ENCODE measurements around the gene DVL1.

DVL1 gene

DNA sequence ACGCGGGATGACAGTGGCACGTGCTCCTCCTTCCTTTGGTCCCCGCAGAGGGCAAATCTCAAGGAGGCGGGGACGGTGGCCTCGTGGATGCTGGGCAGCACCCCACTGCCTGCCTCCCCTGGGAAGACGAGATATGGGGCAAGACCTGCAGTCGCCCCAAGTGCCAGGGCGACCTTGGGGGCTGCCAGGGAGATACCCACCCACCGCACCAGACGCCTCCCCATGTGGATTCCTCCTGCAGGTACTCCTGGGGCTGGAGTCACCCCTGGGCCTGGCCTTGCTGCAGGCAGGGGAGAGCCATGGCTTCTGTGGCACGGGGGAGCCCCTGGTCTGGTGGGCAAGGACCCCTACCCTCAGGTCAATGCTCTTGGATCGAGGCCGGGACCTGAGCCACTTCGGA, 31.6 kb upstream of the DVL1 start:
- Histone ChIP-seq H3K27me3 (ENCODE audit: insufficient read depth, insufficient read length) (no peaks in the 10 kb centered on the region), H3K4me1 (ENCODE audit: insufficient read depth, insufficient read length) (no peaks in the 10 kb centered on the region), H3K9ac (ENCODE audit: insufficient read length, low read depth) (no peak overlapping the region), H3K9me3 (ENCODE audit: insufficient read depth, low read length) (no peaks in the 10 kb centered on the region), H3K4me3 (ENCODE audit: insufficient read length, low read depth) (no peak overlapping the region), H3K36me3 (ENCODE audit: insufficient read depth, insufficient read length, low read length) (peaks cover 45% of the 10 kb centered on the region)
- TF ChIP-seq SUZ12 (IDR thresholded peaks at IDR 0.05; ENCODE audit: extremely low read depth, insufficient read depth, insufficient read length) (no peak), YY1 (IDR thresholded peaks at IDR 0.05; ENCODE audit: insufficient read depth, insufficient read length) (no peak), ZNF274 (IDR thresholded peaks at IDR 0.05; ENCODE audit: low read depth, low read length) (no peak)
- DNase-seq (ENCODE audit: low read depth, low spot score): no peak

DNA sequence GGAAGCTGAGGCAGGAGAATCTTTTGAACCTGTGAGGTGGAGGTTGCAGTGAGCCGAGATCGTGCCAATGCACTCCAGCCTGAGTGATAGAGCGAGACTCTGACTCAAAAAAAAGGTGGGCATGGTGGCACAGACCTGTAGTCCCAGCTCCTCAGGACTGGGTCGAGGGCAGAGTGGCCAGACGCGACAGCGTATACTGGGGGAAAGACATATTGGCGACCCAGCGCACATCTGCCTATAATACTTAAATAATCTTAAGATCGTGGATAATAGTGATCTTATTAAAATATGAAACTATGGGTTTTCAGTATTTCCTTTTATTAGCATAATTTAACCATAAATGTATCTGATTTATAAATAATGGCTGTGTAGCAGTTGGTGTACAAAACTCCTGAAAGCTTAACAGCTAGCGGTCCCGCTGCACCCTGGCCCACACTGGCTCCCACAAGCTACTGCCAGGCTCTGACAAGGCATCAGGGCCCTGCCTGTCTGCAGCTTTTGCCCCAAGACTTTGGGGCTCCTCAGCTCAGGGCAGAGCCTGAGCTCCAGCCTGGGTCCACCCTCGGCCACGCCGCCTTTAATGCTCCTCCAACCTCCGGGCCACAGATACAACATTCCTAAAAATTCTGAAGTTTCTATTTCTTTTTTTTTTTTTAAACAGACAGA, 28.5 kb upstream of the DVL1 start:
- no peak overlapping the region for H3K9ac ChIP-seq (ENCODE audit: insufficient read length, low read depth)
- DNase-seq (ENCODE audit: low read depth, low spot score): no peak
- H3K4me1 ChIP-seq (ENCODE audit: insufficient read depth, insufficient read length): peaks cover 3% of the 10 kb centered on the region
- H3K27me3 ChIP-seq (ENCODE audit: insufficient read depth, insufficient read length): no peaks in the 10 kb centered on the region
- H3K36me3 ChIP-seq (ENCODE audit: insufficient read depth, insufficient read length, low read length): peaks cover 38% of the 10 kb centered on the region
- no peak overlapping the region for H3K4me3 ChIP-seq (ENCODE audit: insufficient read length, low read depth)
- H3K9me3 ChIP-seq (ENCODE audit: insufficient read depth, low read length): no peaks in the 10 kb centered on the region
- TF ChIP-seq YY1 (IDR thresholded peaks at IDR 0.05; ENCODE audit: insufficient read depth, insufficient read length) (no peak), ZNF274 (IDR thresholded peaks at IDR 0.05; ENCODE audit: low read depth, low read length) (no peak), SUZ12 (IDR thresholded peaks at IDR 0.05; ENCODE audit: extremely low read depth, insufficient read depth, insufficient read length) (no peak)

DNA sequence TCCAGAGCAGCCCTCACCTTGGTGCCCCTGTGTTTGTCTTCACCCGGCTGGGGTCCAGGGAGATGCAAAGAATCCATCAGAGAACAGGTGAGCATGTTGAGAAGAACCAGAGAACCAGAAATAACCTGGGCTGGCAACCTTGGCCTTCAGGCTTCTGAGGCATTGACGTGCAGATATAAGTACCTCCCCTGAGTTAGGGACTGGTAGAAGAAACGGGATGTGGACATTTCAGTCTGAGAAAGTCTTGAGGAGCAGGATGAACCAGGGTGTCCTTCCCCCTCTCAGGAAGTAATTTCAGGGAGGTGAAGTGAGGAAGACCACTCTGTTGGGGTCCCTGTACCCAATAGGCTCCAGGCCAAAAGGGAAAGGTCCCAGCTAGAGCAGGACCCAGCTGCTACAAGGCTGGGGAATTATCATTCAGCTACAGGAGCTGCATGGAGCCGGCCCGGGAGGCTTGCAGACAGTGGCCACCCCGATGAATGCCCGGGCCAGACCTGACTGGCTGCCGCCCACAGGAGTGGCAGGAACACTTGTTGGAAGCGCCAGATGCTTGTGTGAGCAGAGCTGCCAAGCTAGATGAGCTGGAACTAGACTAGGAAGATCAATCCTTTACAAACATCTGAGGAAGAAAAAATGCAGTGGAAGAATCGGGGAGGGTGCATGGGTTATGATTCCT, 27.5 kb upstream of the DVL1 start:
- TF ChIP-seq ZNF274 (IDR thresholded peaks at IDR 0.05; ENCODE audit: low read depth, low read length) (no peak), YY1 (IDR thresholded peaks at IDR 0.05; ENCODE audit: insufficient read depth, insufficient read length) (no peak), SUZ12 (IDR thresholded peaks at IDR 0.05; ENCODE audit: extremely low read depth, insufficient read depth, insufficient read length) (no peak)
- no peak for DNase-seq (ENCODE audit: low read depth, low spot score)
- H3K4me3 ChIP-seq (ENCODE audit: insufficient read length, low read depth): no peak overlapping the region

DNA sequence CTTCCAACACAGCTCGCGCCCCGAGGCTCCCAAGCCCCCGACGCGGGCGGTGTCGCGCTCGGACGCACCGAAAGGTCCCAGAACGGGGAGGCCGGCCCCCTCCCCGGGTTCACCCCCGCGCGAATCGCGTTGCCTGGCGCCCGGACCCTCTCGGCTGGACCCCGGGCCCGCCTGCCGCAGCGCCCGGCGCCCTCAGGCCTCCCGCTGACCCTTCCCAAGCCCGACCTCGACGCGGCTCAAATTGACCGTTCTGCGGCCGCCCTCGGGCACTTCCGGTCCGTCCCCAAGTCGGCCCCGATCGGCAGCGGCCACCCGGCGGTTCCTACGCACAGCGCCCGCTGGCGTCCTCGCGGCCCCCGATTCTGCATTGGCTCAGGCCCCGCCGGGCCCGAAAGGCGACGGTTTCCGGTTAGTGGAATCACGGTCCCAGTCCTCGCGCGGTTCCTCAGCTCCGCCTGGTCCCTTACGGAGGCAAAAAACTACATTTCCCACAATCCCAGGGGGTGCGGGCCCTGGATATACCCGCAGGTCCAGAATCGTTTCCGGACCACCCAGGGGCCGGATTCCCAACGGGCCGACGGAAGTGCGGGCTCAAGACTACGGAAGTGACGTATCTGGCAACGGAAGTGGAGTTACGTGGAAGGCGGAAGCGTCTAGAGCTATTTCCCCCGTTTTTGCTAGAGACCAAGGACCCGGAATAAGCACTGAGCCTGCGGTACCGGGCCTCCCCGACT, 25.9 kb upstream of the DVL1 start, which contains the start of gene AURKAIP1:
Gene AURKAIP1 (minus strand): TSS at position 279 of the 734 bp plus-strand sequence. CDS start 451 bp downstream, outside the sequence.
- no peak for TF ChIP-seq YY1 (IDR thresholded peaks at IDR 0.05; ENCODE audit: insufficient read depth, insufficient read length)
- no peak for TF ChIP-seq ZNF274 (IDR thresholded peaks at IDR 0.05; ENCODE audit: low read depth, low read length)
- no peak for TF ChIP-seq SUZ12 (IDR thresholded peaks at IDR 0.05; ENCODE audit: extremely low read depth, insufficient read depth, insufficient read length)
- DNase-seq (ENCODE audit: low read depth, low spot score): peak; percentile 96
- Histone ChIP-seq H3K9ac (ENCODE audit: insufficient read length, low read depth) (peak within 1 kb of the TSS; percentile 90), H3K27me3 (ENCODE audit: insufficient read depth, insufficient read length) (no peaks in the 10 kb centered on the region), H3K9me3 (ENCODE audit: insufficient read depth, low read length) (no peaks in the 10 kb centered on the region), H3K4me1 (ENCODE audit: insufficient read depth, insufficient read length) (peaks cover 3% of the 10 kb centered on the region), H3K36me3 (ENCODE audit: insufficient read depth, insufficient read length, low read length) (peaks cover 42% of the 10 kb centered on the region), H3K4me3 (ENCODE audit: insufficient read length, low read depth) (peak within 1 kb of the TSS; percentile 92)

More for the DNA sequence above, 27.5 kb upstream of the DVL1 start:
- Histone ChIP-seq H3K4me1 (ENCODE audit: insufficient read depth, insufficient read length) (peaks cover 3% of the 10 kb centered on the region), H3K36me3 (ENCODE audit: insufficient read depth, insufficient read length, low read length) (peaks cover 42% of the 10 kb centered on the region), H3K9ac (ENCODE audit: insufficient read length, low read depth) (no peak overlapping the region), H3K27me3 (ENCODE audit: insufficient read depth, insufficient read length) (no peaks in the 10 kb centered on the region), H3K9me3 (ENCODE audit: insufficient read depth, low read length) (no peaks in the 10 kb centered on the region)

DNA sequence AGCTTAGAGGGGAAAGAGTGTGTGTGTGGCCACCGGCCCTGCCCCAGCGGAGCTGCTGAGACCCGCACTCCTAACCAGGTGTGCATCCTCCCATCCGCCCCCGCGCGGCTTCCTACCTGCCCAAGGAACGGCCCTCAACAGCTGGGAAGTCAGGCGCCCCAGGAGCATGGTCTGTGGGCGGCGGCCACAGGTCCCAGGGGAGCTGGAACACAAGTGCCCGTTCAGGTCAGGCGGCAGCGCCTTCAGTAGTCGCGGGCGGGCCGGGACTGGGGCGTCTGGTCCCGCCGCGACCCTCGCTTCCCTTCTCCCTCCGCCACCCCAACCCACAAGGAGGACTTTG, 25.3 kb upstream of the DVL1 start:
- DNase-seq (ENCODE audit: low read depth, low spot score): no peak
- peak overlapping the region; percentile 90 for H3K9ac ChIP-seq (ENCODE audit: insufficient read length, low read depth)
- no peaks in the 10 kb centered on the region for H3K27me3 ChIP-seq (ENCODE audit: insufficient read depth, insufficient read length)
- TF ChIP-seq SUZ12 (IDR thresholded peaks at IDR 0.05; ENCODE audit: extremely low read depth, insufficient read depth, insufficient read length) (no peak), YY1 (IDR thresholded peaks at IDR 0.05; ENCODE audit: insufficient read depth, insufficient read length) (no peak), ZNF274 (IDR thresholded peaks at IDR 0.05; ENCODE audit: low read depth, low read length) (no peak)
- H3K4me1 ChIP-seq (ENCODE audit: insufficient read depth, insufficient read length): peaks cover 3% of the 10 kb centered on the region
- H3K9me3 ChIP-seq (ENCODE audit: insufficient read depth, low read length): no peaks in the 10 kb centered on the region
- peak overlapping the region; percentile 92 for H3K4me3 ChIP-seq (ENCODE audit: insufficient read length, low read depth)
- peaks cover 42% of the 10 kb centered on the region for H3K36me3 ChIP-seq (ENCODE audit: insufficient read depth, insufficient read length, low read length)

DNA sequence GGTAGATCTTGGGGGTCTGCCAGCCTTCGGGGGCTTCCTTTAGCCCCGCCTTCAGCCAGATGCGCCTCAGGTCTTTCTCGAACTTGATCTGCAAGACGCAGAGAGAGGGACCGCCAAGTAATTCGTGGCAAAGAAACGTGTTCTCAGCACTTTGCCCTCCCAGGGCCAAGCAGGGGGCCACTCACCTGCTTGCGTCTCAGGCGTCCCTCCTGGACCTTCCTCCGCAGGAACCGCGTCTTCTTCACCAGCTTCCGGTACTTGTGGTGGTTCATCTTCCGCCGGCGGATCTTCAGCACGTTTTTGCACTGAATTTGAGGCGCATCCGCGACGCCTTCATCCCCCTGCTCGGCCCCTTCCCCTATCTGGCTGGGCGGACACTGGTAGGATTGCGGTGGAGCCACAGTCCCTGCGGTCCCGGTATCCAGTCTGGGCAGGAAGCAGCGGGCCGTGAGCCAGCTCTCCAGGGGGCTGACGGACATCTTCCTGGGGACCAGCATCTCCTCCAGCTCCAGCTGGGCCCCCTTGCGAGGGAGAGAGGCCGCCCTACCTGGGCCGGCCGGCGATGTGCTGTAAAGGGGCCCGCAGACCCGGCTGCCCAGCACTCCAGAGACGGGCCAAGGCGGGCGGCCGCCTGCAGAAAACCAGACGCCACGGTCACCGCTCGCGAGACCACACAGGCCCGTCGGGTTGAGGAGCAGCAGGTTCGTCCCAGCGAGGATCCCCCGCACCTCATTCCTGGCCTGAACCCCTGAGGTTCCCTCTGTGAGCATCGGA, 24.8 kb upstream of the DVL1 start:
- peaks cover 42% of the 10 kb centered on the region for H3K36me3 ChIP-seq (ENCODE audit: insufficient read depth, insufficient read length, low read length)
- no peaks in the 10 kb centered on the region for H3K27me3 ChIP-seq (ENCODE audit: insufficient read depth, insufficient read length)
- DNase-seq (ENCODE audit: low read depth, low spot score): no peak
- H3K9me3 ChIP-seq (ENCODE audit: insufficient read depth, low read length): no peaks in the 10 kb centered on the region
- TF ChIP-seq ZNF274 (IDR thresholded peaks at IDR 0.05; ENCODE audit: low read depth, low read length) (no peak), YY1 (IDR thresholded peaks at IDR 0.05; ENCODE audit: insufficient read depth, insufficient read length) (no peak), SUZ12 (IDR thresholded peaks at IDR 0.05; ENCODE audit: extremely low read depth, insufficient read depth, insufficient read length) (no peak)
- H3K4me1 ChIP-seq (ENCODE audit: insufficient read depth, insufficient read length): peaks cover 3% of the 10 kb centered on the region
- H3K4me3 ChIP-seq (ENCODE audit: insufficient read length, low read depth): peak overlapping the region; percentile 92
- peak overlapping the region; percentile 90 for H3K9ac ChIP-seq (ENCODE audit: insufficient read length, low read depth)

Data from NT2/D1 (cell line).